GM19467 (cell line): Measurements from ENCODE around the gene PTPRM.

Experiments
- ATAC-seq: cut with Tn5 transposase; IDR thresholded peaks from one replicate; pipeline ENCODE4 v1.9.1; 2021; ENCODE audit warnings: mild to moderate bottlenecking, moderate library complexity; ENCODE audit not compliant: unreplicated experiment

The PTPRM gene

DNA sequence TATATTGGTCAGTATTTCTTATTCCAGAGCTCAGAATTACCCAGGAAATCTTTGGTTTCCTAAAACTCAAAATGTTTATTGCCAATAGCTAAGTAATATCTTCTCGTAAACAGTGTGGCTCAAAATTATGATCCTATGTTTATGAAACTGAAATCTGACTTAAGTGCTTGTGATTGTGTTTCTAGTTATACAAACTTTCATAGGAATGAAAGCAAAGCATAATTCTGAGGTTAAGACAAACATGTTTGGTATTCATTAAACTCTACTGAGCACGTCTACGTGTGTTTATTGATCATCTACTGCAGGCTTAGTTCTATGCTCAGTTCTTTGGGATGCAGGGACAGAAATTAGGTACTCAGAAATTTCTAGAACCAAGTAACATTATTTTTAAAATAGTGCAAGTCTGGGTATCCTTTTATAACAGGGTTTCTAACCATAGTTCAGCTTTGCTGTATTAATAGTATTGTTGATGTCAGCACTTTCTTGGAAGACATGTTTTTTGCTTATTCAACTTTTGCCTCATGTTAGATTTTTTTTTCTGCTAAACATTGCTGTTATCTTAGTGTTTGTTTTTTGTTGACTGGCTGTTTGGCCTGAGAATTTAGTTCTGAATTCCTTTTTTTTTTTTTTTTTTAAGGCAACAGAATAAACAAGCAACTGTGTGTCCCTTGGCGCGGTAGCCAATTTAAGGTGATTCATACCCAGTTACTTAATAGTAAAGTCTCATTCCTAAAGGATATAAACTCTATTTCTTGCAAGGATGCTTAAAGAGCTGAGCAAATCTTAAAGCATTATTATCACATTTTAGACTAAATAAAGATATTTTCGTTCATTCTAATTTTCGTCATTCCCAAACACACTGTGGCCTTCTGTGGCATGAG, 31.3 kb downstream of the PTPRM start:
- no peak for ATAC-seq

GRCh38 chr18:7600036-7600435, 32.9 kb downstream of the PTPRM start:
- no peak for ATAC-seq

DNA sequence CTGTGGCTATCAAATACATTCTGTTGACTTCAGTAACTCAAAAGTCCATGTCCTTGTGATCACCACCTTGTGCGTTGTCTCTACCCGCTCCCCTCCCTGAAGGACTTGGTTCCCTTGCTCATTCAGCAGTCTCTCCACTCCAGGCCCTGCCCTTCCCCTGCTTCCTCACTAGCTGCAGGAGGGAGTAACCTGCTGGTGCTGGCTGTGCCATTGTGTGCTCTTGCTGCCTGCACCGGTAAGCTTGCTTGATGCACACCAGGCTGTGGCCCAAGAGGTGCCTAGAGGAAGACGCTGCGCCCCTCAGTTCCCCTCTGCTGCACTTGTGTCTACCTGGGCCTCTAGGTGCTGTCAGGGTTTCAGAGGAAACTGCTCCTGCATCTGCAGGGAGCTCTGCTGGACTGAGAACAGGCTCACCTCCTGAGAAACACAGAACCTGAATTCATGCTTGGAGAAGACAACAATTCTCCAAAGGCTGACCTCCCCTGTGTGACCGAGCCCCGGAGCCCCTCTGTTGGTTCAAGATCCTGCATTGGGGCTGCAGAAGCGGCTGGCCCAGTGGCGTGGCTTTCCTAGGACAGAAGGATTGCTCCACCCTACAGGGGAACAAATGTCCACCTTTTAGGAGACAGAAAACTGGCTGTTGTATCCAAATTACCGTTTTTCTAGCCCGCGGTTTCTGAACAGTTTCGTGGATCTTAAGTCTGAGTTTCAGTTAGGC, 33.6 kb downstream of the PTPRM start:
- no peak for ATAC-seq

GRCh38 chr18:7601246-7601615, 34.1 kb downstream of the PTPRM start:
- ATAC-seq, result no peak

DNA sequence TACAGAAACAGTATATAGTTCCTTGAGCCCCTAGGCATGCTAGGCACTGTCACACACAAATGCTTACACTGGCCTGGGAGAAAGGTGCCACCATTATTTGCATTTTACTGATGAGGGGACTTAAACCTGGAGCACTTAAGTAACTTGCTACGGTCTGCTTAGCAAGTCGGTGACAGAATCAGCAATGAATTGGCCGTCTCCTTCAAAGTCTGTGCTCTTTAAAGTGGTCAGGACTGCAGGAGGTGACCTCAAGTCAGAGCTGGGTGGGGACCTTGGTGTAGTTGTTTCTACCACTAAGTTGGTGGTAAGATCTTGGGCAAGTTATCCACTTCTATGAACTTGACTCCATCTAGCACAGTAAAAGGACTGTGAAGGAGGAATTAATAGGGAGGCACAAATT, 34.8 kb downstream of the PTPRM start:
- ATAC-seq, result no peak

GRCh38 chr18:7603259-7604000, 36.3 kb downstream of the PTPRM start:
- ATAC-seq, result no peak

GRCh38 chr18:7604361-7604760, 37.2 kb downstream of the PTPRM start:
- ATAC-seq, result no peak

GRCh38 chr18:7605705-7606104, 38.6 kb downstream of the PTPRM start:
- ATAC-seq, result no peak

DNA sequence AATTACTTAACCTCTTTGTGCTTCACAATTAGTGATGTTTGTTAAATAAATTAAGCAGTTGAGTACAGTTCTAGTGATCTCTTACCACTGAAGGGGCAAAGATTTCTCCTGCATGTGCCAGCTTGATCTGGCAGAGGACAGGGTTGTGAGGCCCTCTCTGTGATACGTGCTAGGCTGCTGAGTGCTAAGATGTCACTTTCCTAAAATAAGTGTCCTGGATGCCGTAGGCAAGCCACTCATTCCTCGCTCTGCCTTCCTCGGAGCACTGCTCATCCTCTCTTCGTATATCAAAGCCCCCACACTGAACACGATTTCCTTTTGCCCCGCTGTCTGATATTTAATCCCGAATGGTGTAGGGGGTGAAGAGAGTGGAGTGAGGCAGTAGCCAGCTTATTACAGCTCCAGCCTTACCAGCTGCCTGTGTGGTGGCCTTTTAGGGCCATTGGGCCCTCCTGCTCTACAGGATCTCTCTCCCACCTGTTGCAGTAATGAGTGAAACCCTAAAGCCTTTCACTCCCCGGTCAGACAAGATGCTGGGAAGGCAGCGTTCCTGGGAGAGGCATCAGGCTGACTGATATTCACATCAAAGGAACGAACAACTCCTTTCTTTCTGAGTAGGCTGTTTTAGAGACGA, 40.5 kb downstream of the PTPRM start:
- no peak for ATAC-seq

DNA sequence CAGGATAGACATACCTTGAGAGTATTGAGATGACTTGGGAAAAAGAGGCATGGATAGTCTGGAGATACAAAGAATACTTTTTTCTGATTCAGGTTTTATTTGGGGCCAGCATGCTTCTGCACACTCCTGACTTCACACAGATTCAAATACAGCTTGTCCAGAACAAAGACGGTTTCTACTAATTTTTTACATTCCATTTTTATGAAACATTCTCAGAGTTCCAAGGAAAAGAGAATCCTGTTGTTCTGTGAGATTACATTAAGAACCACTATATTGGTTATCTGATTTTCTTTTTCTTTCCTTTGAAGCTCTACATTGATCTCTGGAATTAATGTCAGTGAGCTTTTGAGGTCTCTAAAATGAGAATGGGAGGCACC, 41.0 kb downstream of the PTPRM start:
- no peak for ATAC-seq

GRCh38 chr18:7608781-7609201, 41.7 kb downstream of the PTPRM start:
- no peak for ATAC-seq

- ATAC-seq, result no peak
Observed at GRCh38 chr18:7609617-7610016, 42.5 kb downstream of the PTPRM start.

DNA sequence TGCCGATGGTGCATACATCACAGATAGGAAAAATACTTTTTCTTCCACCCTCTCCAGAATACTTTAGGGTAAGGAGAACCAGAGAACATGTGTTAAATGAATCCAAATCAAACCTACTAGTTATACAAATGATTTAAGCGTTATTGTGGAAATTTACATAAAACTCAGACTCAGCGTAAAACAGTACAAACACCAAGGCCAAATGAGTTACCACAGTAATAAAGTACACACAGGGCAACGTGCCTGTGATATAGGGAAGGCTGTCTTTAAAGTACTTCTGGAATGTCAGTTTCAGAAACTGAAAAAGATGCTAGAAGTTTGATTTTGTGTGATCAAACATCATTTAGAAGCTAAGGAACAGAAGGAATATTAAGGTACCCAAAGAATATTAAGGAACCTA, 46.9 kb downstream of the PTPRM start:
- no peak for ATAC-seq

- ATAC-seq, result no peak
Observed at GRCh38 chr18:7615840-7616239, 48.7 kb downstream of the PTPRM start.

DNA sequence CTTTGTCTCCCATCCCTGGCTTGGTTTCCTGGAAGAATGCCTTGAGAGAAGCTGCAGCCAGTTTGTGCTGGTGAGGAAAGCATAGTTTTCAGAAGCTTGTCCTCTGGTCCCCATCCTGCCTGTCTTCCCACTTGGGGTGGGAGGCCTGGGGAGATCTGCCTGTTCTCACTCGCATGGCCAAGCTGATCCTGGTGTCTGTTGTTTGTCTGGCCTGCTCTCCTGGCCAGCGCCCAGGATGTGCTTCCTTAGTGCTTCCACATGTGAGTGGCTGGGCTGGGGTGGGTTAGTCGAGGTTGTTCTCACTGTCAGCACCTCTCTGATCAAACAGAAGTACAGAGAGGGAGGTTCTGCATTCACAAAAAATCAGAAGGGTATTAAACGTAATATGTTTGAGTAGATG, 49.5 kb downstream of the PTPRM start:
- no peak for ATAC-seq

DNA sequence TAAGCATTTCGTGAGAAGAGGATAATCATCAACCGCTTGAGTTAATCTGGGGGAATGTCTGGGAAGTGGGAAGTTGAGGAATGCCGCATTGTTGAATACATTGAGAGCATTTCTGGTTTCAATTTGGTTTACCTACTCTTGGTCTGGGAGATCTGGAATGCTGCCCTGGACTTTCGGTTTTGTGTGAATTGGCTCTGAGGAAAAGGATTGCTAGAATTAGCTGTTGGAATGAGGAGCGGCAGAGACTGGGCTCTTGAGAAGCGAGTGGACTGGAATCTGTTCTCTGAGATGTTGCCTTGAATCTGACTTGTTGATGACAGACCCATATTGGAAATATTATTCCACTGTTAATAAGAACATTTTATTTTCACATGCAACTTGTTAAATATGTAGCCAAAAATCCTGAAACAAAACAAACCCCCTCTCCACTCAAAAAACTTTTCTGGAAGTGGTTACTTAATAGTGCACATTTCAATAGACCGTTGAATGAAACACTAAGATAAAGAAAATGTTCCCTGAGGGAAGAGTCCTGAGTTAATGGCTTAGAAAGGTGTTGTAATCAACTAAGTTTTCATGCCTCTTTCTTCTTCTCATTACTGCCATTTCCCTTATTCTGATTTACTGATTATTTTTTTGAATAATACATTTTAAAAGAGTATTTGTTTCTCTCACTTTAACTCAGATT, 50.8 kb downstream of the PTPRM start:
- ATAC-seq, result no peak

DNA sequence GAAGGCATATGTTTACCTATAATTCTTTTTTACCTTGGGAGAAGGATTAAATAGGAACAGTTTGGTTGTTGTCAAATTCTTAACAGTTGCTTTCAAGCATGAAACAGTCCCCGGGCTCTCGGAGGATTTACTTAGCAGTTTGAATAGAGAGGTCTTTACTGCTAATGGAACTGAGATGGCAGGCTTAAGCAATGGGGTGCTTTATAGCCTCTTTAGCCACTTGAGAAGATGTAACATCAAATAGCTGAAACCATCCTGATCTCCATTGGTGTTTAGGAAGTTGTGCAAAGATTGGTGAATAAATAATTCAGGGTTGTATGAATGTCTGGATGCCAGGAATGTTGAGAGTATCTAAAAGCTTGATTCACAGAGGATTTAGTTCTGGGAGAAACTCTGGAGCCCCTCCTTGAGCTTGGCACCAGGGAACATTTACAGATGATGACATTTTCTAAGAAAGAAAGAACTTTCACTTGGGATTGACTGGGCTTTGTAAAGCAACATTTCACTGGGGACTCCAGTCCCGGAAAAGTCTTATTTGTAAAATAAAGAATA, 51.9 kb downstream of the PTPRM start:
- ATAC-seq, result no peak

DNA sequence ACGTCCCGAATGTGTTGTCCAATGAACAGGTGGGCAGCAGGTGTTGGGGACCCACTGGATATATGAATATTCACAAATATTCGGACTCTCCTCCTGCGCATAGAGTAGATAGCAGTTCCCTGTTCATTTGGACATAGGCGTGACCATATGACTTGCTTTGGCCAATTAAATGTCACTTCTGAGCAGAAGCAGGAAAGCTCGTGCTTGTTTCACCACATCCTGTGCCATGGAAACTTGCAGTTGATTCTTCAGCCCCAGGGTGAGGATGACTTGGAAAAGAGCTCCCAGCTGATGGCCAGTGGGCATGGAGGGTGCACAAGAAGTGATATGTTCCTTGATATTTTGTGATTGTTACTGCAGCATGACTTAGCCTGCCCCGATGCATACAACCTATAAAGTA, 52.6 kb downstream of the PTPRM start:
- no peak for ATAC-seq

DNA sequence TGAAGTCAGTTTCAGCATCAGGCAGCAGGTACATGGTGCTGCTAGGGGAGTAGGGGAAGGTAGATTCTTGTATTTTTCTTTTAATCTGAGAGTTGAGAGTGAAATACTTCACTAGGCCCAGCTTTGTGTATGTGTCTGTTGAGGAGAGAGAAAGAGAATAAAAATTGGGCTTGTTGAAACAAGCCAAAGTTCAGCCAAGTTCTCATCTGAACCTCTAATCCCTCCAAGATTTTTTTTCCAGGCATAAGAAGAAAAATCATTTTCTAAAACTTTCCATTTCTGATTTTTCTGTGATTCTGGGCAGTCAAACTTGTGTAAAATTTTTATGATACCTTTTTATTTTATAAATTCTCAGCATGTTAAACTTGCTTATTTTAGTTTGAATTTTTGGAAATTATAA, 55.6 kb downstream of the PTPRM start:
- ATAC-seq, result no peak

DNA sequence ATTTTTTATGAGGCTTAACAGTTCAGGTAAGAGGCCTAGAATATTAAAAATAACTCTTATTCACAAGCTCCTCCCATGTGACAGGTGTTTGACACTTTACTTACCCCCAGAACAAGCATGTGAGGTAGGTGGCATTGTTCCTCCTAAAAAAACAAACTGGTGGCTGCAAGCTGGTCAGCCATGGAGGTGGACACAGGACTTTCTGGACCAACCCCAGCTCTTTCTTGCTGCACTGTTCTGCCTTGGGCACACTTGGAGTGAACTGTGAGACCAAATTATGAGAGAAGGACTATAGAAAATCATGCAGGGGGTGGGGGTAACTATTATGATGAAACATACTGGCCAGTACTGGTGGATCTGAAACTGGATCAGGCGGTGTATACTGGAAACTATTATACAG, 56.6 kb downstream of the PTPRM start:
- ATAC-seq, result no peak
